HepG2 (cell line): ENCODE results near the gene GNAI2. TPM values are rescaled to one million over a fixed set of nuclear protein-coding genes. Genes with fewer than 3 reads are reported as not detected.

Source experiments
- ATRX ChIP-seq: sonication (generic); formaldehyde crosslinking; IDR thresholded peaks from 2 replicates; pipeline ENCODE4 v1.4.0; 2020; ENCODE audit warnings: missing genetic modification reagents, borderline replicate concordance
- HCFC1 ChIP-seq: fragments of 150-350 bp; IDR thresholded peaks from 2 replicates; pipeline ENCODE4 v1.6.1; 2014; ENCODE audit warnings: low read depth, low read length
- HNF4G ChIP-seq, 2 experiments: sonication (generic) in 1 of 2; formaldehyde crosslinking in 1 of 2; IDR thresholded peaks; 2 replicates each; pipeline versions ENCODE4 v1.4.0 to v1.6.1; 2011 to 2020; ENCODE audit warnings: borderline replicate concordance in 2 of 2, low read depth in 2 of 2, mild to moderate bottlenecking in 2 of 2, low read length in 1 of 2, missing genetic modification reagents in 1 of 2, moderate library complexity in 1 of 2
- ISX ChIP-seq: sonication (generic); formaldehyde crosslinking; conservative IDR thresholded peaks from 2 replicates; pipeline ENCODE4 v1.5.0; 2020; ENCODE audit warnings: missing genetic modification reagents
- NFKB2 ChIP-seq: sonication (generic); formaldehyde crosslinking; IDR thresholded peaks from 2 replicates; pipeline ENCODE4 v1.4.0; 2020; ENCODE audit warnings: missing genetic modification reagents, borderline replicate concordance
- RELA ChIP-seq: sonication (generic); formaldehyde crosslinking; IDR thresholded peaks from 2 replicates; pipeline ENCODE4 v1.4.0; 2020; ENCODE audit warnings: missing genetic modification reagents
- SATB2 ChIP-seq: sonication (generic); formaldehyde crosslinking; IDR thresholded peaks from 2 replicates; pipeline ENCODE4 v1.5.0; 2020; ENCODE audit warnings: missing genetic modification reagents
- SIX1 ChIP-seq: sonication (generic); formaldehyde crosslinking; IDR thresholded peaks from 2 replicates; pipeline ENCODE4 v1.4.0; 2020; ENCODE audit warnings: missing genetic modification reagents, borderline replicate concordance
- SRSF9 ChIP-seq: fragments of 200-400 bp; formaldehyde crosslinking; IDR thresholded peaks from 2 replicates; pipeline ENCODE4 v1.6.1; 2018; ENCODE audit warnings: borderline replicate concordance, mild to moderate bottlenecking, low read depth, low read length; ENCODE audit not compliant: insufficient read depth, poor library complexity, severe bottlenecking
- SYNCRIP ChIP-seq: fragments of 200-400 bp; formaldehyde crosslinking; IDR thresholded peaks from 2 replicates; pipeline ENCODE4 v1.6.1; 2018; ENCODE audit warnings: mild to moderate bottlenecking, low read depth, low read length; ENCODE audit not compliant: insufficient read depth
- ZBTB39 ChIP-seq: sonication (generic); formaldehyde crosslinking; IDR thresholded peaks from 2 replicates; pipeline ENCODE4 v1.5.0; 2020; ENCODE audit warnings: missing genetic modification reagents
- ZFP1 ChIP-seq: IDR thresholded peaks from 2 replicates; pipeline ENCODE4 v1.6.1; 2016
- ZFP36L1 ChIP-seq: sonication (generic); formaldehyde crosslinking; IDR thresholded peaks from 2 replicates; pipeline ENCODE4 v1.8.0; 2022; ENCODE audit warnings: mild to moderate bottlenecking, missing genetic modification reagents, moderate library complexity
- ZKSCAN1 ChIP-seq: fragments of 150-350 bp; IDR thresholded peaks from 2 replicates; pipeline ENCODE4 v1.6.1; 2014; ENCODE audit warnings: low read length
- ZNF329 ChIP-seq: sonication (generic); formaldehyde crosslinking; IDR thresholded peaks from 2 replicates; pipeline ENCODE4 v1.9.0; 2021; ENCODE audit warnings: low read depth, mild to moderate bottlenecking, missing genetic modification reagents
- ZNF557 ChIP-seq: sonication (generic); formaldehyde crosslinking; IDR thresholded peaks from 2 replicates; pipeline ENCODE4 v1.4.0; 2020; ENCODE audit warnings: missing genetic modification reagents
- ZNF737 ChIP-seq: sonication (generic); formaldehyde crosslinking; IDR thresholded peaks from 2 replicates; pipeline ENCODE4 v1.5.0; 2020; ENCODE audit warnings: missing genetic modification reagents, mild to moderate bottlenecking, borderline replicate concordance
- ZSCAN22 ChIP-seq: sonication (generic); formaldehyde crosslinking; IDR thresholded peaks from 2 replicates; pipeline ENCODE4 v1.4.0; 2020; ENCODE audit warnings: mild to moderate bottlenecking, missing genetic modification reagents
- polyA plus RNA-seq, 8 experiments: library from polyadenylated mRNA; depleted of rRNA in 3 of 8; stranded (reverse) in 7 of 8; unstranded in 1 of 8; fragments of >200 nt; fragmentation: Illumina TruSeq in 4 of 8; extraction: Trizol in 4 of 8; gene quantifications; 2 replicates each; pipeline versions ENCODE4 v1.2.1 to v1.2.3, GENCODE V29; 2011 to 2016; ENCODE audit warnings: low read depth in 4 of 8, missing spikeins in 1 of 8, mixed read lengths in 1 of 8; ENCODE audit not compliant: insufficient read depth in 1 of 8
- total RNA-seq, 5 experiments: library from RNA; depleted of rRNA; stranded (reverse); fragments of >200 nt; fragmentation: Illumina TruSeq; extraction: Trizol; gene quantifications; 2 replicates each; pipeline ENCODE4 v1.2.3, GENCODE V29; 2016; ENCODE audit warnings: low read depth in 1 of 5
- TF ChIP-seq, protein P1 (sequence below), 2 experiments: fragments of 450-650 bp in 1 of 2; sonication (generic) in 1 of 2; formaldehyde crosslinking; IDR thresholded peaks; 2 replicates each; pipeline versions ENCODE4 v1.5.0 to v1.8.0; 2020 to 2022; ENCODE audit warnings: mild to moderate bottlenecking in 1 of 2, missing genetic modification reagents in 1 of 2
- TF ChIP-seq, protein P2 (sequence below): sonication (generic); formaldehyde crosslinking; IDR thresholded peaks from 2 replicates; pipeline ENCODE4 v1.4.0; 2020; ENCODE audit warnings: missing genetic modification reagents
- TF ChIP-seq, protein P3 (sequence below): IDR thresholded peaks from 2 replicates; pipeline ENCODE4 v1.6.1; 2016; ENCODE audit warnings: mild to moderate bottlenecking

The GNAI2 gene
- total and polyA plus RNA-seq, 2 of the 13 experiments (the other 11 are each of a cell fraction or from before 2014, with no cell fraction given), result 51.1 to 66.2 TPM

DNA sequence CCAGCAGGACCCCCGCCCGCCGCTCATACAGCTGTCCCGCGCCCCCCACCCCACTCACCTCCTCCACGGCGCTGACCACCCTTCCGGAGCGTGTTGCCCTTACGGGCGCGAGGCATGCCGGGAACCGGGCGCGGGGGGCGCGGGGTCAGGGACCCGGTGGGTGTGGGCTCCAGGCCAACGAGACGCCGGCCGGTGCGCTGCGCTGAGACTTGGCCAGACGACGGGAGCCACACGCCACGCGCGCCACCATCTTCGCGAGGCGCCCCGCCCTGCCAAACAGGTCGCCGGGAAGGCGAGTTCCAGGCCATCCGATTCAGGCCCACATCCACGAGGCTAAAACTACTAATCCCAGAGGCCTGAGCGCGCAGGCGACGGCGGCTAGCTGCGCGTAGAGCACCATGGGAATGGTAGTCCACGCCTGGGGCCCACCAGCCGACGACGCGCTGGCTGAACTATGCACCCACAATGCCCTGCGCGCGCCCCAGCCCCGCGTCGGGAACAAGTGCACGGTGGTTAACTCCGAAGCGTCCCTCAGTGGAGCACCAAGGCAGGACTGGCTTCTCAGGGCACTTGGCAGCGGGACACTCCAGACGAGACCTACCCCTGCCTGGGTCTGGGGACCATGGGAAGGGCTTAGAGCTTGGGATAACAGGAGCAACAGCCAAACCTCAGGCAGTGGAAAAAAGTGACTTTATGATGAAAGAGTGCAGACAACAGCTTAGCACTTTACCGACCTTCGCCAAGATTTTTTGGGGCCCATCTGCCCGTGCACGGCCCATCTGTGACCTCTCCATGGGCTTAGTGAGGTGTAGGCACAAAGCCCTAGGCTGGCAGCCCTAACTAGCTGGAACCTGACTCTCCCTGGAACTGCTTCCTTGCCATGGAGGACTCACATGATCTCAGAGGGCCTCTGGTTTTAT, 56.4 kb downstream of the GNAI2 start, which contains the start of gene IFRD2 (continued):
- TF ChIP-seq ZBTB39 (CRISPR knock-in tag) (no peak), ZNF737 (CRISPR knock-in tag) (no peak), SRSF9 (no peak), HCFC1 (peak; percentile 100), HNF4G (IDR thresholded peaks at IDR 0.05; ENCODE audit: borderline replicate concordance, low read depth, low read length) (0 out of 2 replicates have a peak, but pooled peaks have one; percentile 5), HNF4G (CRISPR knock-in tag; IDR thresholded peaks at IDR 0.05; ENCODE audit: borderline replicate concordance, low read depth) (no peak), SATB2 (no peak), ZKSCAN1 (no peak), ZFP1 (CRISPR knock-in tag) (no peak; the same call in 1 of the 2 replicates), SYNCRIP (no peak), ZNF329 (no peak), NFKB2 (0 out of 2 replicates have a peak, but pooled peaks have one; percentile 11), ISX (CRISPR knock-in tag) (peak; percentile 12; the same call in 1 of the 2 replicates), ZSCAN22 (CRISPR knock-in tag) (no peak), ATRX (CRISPR knock-in tag) (no peak), RELA (CRISPR knock-in tag) (no peak), ZNF557 (CRISPR knock-in tag) (no peak), SIX1 (CRISPR knock-in tag) (no peak), ZFP36L1 (CRISPR knock-in tag) (no peak)
- TF ChIP-seq, protein P1, sequence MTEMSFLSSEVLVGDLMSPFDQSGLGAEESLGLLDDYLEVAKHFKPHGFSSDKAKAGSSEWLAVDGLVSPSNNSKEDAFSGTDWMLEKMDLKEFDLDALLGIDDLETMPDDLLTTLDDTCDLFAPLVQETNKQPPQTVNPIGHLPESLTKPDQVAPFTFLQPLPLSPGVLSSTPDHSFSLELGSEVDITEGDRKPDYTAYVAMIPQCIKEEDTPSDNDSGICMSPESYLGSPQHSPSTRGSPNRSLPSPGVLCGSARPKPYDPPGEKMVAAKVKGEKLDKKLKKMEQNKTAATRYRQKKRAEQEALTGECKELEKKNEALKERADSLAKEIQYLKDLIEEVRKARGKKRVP (CRISPR knock-in tag; IDR thresholded peaks at IDR 0.05), result 0 out of 4 replicates have a peak, but pooled peaks of 1 of the 2 experiments have one; percentile 26
- TF ChIP-seq, protein P2, sequence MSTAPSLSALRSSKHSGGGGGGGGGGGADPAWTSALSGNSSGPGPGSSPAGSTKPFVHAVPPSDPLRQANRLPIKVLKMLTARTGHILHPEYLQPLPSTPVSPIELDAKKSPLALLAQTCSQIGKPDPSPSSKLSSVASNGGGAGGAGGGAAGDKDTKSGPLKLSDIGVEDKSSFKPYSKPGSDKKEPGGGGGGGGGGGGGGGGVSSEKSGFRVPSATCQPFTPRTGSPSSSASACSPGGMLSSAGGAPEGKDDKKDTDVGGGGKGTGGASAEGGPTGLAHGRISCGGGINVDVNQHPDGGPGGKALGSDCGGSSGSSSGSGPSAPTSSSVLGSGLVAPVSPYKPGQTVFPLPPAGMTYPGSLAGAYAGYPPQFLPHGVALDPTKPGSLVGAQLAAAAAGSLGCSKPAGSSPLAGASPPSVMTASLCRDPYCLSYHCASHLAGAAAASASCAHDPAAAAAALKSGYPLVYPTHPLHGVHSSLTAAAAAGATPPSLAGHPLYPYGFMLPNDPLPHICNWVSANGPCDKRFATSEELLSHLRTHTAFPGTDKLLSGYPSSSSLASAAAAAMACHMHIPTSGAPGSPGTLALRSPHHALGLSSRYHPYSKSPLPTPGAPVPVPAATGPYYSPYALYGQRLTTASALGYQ, result no peak
- TF ChIP-seq, protein P3, sequence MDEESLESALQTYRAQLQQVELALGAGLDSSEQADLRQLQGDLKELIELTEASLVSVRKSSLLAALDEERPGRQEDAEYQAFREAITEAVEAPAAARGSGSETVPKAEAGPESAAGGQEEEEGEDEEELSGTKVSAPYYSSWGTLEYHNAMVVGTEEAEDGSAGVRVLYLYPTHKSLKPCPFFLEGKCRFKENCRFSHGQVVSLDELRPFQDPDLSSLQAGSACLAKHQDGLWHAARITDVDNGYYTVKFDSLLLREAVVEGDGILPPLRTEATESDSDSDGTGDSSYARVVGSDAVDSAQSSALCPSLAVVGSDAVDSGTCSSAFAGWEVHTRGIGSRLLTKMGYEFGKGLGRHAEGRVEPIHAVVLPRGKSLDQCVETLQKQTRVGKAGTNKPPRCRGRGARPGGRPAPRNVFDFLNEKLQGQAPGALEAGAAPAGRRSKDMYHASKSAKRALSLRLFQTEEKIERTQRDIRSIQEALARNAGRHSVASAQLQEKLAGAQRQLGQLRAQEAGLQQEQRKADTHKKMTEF, result peak; percentile 86
